ENCODE results near the gene TRMT61A.

DNA sequence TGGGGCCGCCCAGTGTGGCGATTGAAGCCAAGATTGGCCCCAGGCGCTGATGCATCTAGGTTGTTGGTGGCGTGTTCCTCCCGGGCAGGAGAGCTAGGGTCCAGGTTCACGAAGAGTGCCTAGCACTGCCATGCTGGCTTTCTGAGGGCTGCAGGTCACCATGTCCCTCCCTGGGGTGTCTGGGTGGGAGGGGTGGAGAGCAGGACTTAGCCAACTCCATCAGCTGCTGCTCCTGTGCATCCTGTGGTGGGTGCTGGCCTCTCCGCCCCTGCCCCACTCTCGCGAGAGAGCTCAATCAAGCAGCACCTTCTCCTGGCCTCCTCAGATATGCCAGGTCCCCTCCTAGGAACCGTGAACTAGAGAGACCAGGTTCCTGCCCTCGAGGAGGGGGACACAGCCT is 1.8 kb downstream of the TRMT61A start:
- TF ChIP-seq, protein P1, sequence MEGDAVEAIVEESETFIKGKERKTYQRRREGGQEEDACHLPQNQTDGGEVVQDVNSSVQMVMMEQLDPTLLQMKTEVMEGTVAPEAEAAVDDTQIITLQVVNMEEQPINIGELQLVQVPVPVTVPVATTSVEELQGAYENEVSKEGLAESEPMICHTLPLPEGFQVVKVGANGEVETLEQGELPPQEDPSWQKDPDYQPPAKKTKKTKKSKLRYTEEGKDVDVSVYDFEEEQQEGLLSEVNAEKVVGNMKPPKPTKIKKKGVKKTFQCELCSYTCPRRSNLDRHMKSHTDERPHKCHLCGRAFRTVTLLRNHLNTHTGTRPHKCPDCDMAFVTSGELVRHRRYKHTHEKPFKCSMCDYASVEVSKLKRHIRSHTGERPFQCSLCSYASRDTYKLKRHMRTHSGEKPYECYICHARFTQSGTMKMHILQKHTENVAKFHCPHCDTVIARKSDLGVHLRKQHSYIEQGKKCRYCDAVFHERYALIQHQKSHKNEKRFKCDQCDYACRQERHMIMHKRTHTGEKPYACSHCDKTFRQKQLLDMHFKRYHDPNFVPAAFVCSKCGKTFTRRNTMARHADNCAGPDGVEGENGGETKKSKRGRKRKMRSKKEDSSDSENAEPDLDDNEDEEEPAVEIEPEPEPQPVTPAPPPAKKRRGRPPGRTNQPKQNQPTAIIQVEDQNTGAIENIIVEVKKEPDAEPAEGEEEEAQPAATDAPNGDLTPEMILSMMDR (conservative IDR thresholded peaks at IDR 0.05) = no peak
- TF ChIP-seq ZFX (IDR thresholded peaks at IDR 0.05) = no peak

Measured in C4-2B (cell line).